HepG2 (cell line): ENCODE measurements around the gene KCTD16. TPM values are rescaled to one million over a fixed set of nuclear protein-coding genes. Genes with fewer than 3 reads are reported as not detected.

Experiments used
- ATAC-seq: fragments of 200-7000 bp; cut with Tn5 transposase; 3 replicates; pipeline ENCODE4 v1.9.1; 2020; ENCODE audit warnings: mild to moderate bottlenecking, moderate library complexity
- BruUV-seq: library from RNA; stranded (reverse); fragments of 400-500 nt; replicated peaks from 2 replicates; lab custom pipeline; 2021; lab: Mats Ljungman, UMichigan
- CTCF ChIA-PET: fragments of 300-600 bp; formaldehyde crosslinking; extraction: SDS; loops from one replicate; lab custom pipeline; 2021; ENCODE audit warnings: low total read pairs, inconsistent platforms, low intra/inter-chr PET ratio; lab: Yijun Ruan, JAX
- POLR2A ChIA-PET: fragments of 350-600 bp; sonication (Branson Sonifier 250); formaldehyde crosslinking; loops from one replicate; lab custom pipeline; 2020; ENCODE audit warnings: antibody characterized with exemption, inconsistent platforms; lab: Yijun Ruan, JAX
- DNase-seq: peaks from one replicate; pipeline ENCODE4 v3.0.0-alpha.2; 2015; ENCODE audit warnings: low spot score
- FAIRE-seq: peaks from 3 replicates; lab custom pipeline; 2011; peaks lifted over from hg19 to GRCh38; lab: Jason Lieb, UNC
- H2AFZ ChIP-seq: one replicate; pipeline ENCODE4 v1.6.1; 2011; ENCODE audit warnings: low read length, inconsistent platforms
- H3K27ac ChIP-seq: fragments of 300-600 bp; 3 replicates; pipeline ENCODE4 v1.8.0; 2011; ENCODE audit warnings: mixed run types, mild to moderate bottlenecking, mixed read lengths, low read length, inconsistent platforms; ENCODE audit not compliant: insufficient read depth; ENCODE audit errors: extremely low read length
- H3K27me3 ChIP-seq, 2 experiments: fragments of 200-600 bp in 1 of 2; 2 replicates in 1 of 2; 3 replicates in 1 of 2; pipeline versions ENCODE4 v1.6.0 to v1.8.0; 2011; ENCODE audit warnings: low read length in 2 of 2, mild to moderate bottlenecking in 2 of 2, moderate library complexity in 2 of 2, inconsistent platforms in 1 of 2; ENCODE audit not compliant: insufficient read depth in 2 of 2, control insufficient read depth in 1 of 2
- H3K36me3 ChIP-seq, 2 experiments: fragments of 200-600 bp in 1 of 2; replicated peaks in 1 of 2; 2 replicates in 1 of 2; 3 replicates in 1 of 2; pipeline versions ENCODE4 v1.5.1 to v1.8.0; 2011; ENCODE audit warnings: low read length in 2 of 2, inconsistent platforms in 1 of 2; ENCODE audit not compliant: insufficient read depth in 2 of 2, control insufficient read depth in 1 of 2
- H3K4me1 ChIP-seq: 2 replicates; pipeline ENCODE4 v1.5.1; 2012; ENCODE audit warnings: low read length, inconsistent platforms; ENCODE audit not compliant: insufficient read depth
- H3K4me2 ChIP-seq: 2 replicates; pipeline ENCODE4 v1.6.0; 2011; ENCODE audit warnings: low read depth, low read length, inconsistent platforms
- H3K4me3 ChIP-seq, 3 experiments: fragments of 200-600 bp in 1 of 3; sonication (generic), shearing (Covaris generic) in 1 of 3; replicated peaks in 1 of 3; 2 replicates each; pipeline ENCODE4 v1.5.1; 2011 to 2016; ENCODE audit warnings: low read length in 3 of 3, inconsistent platforms in 2 of 3, low read depth in 2 of 3, mild to moderate bottlenecking in 2 of 3, control low read depth in 1 of 3, mixed read lengths in 1 of 3; ENCODE audit not compliant: insufficient read depth in 1 of 3
- H3K79me2 ChIP-seq: one replicate; pipeline ENCODE4 v1.6.1; 2011; ENCODE audit warnings: low read length, inconsistent platforms; ENCODE audit not compliant: insufficient read depth
- H3K9ac ChIP-seq: 2 replicates; pipeline ENCODE4 v1.6.0; 2011; ENCODE audit warnings: mild to moderate bottlenecking, low read depth, low read length, inconsistent platforms; ENCODE audit not compliant: insufficient read depth
- H3K9me3 ChIP-seq: 2 replicates; pipeline ENCODE4 v1.5.1; 2012; ENCODE audit warnings: mild to moderate bottlenecking, low read length
- H4K20me1 ChIP-seq: 2 replicates; pipeline ENCODE4 v1.6.0; 2011; ENCODE audit warnings: inconsistent platforms, mild to moderate bottlenecking, low read length, moderate library complexity; ENCODE audit not compliant: insufficient read depth
- ARHGAP35 ChIP-seq: sonication (generic); formaldehyde crosslinking; IDR thresholded peaks from 2 replicates; pipeline ENCODE4 v1.9.0; 2022; ENCODE audit warnings: mild to moderate bottlenecking, inconsistent platforms, moderate library complexity, missing genetic modification reagents, borderline replicate concordance
- IRF2 ChIP-seq: IDR thresholded peaks from 2 replicates; pipeline ENCODE4 v1.6.1; 2018; ENCODE audit warnings: missing genetic modification reagents, missing compliant biosample characterization
- RXRB ChIP-seq: IDR thresholded peaks from 2 replicates; pipeline ENCODE4 v1.6.1; 2016; ENCODE audit warnings: borderline replicate concordance, missing genetic modification reagents, missing compliant biosample characterization
- ZBED4 ChIP-seq: sonication (generic); formaldehyde crosslinking; IDR thresholded peaks from 2 replicates; pipeline ENCODE4 v1.4.0; 2020; ENCODE audit warnings: missing genetic modification reagents, borderline replicate concordance
- ZNF121 ChIP-seq: sonication (generic); formaldehyde crosslinking; IDR thresholded peaks from 2 replicates; pipeline ENCODE4 v1.5.0; 2020; ENCODE audit warnings: mild to moderate bottlenecking, missing genetic modification reagents
- ZNF382 ChIP-seq: sonication (generic); formaldehyde crosslinking; IDR thresholded peaks from 2 replicates; pipeline ENCODE4 v1.5.0; 2020; ENCODE audit warnings: missing genetic modification reagents, mild to moderate bottlenecking, borderline replicate concordance
- WGBS: methylation state at CpG from one replicate; pipeline ENCODE4 v1.1.6; 2017; ENCODE audit warnings: low lambda C conversion rate; 5-methylcytosine and 5-hydroxymethylcytosine counted together
- in situ Hi-C: cut with HindIII; loops from 2 replicates; pipeline ENCODE4 v1.10.0; 2017; ENCODE audit warnings: low pct_unique_long_range_greater_than_20kb; ENCODE audit not compliant: extremely low pct_ligation_motif_present
- intact Hi-C: fragments of 100-400 bp; cut with micrococcal nuclease; formaldehyde crosslinking; loops from one replicate; pipeline ENCODE4 v1.10.0; 2022; ENCODE audit not compliant: unreplicated experiment
- polyA plus RNA-seq, 8 experiments: library from polyadenylated mRNA; depleted of rRNA in 3 of 8; stranded (reverse) in 7 of 8; unstranded in 1 of 8; fragments of >200 nt; fragmentation: Illumina TruSeq in 4 of 8; extraction: Trizol in 4 of 8; gene quantifications; 2 replicates each; pipeline versions ENCODE4 v1.2.1 to v1.2.3, GENCODE V29; 2011 to 2016; ENCODE audit warnings: low read depth in 4 of 8, missing spikeins in 1 of 8, mixed read lengths in 1 of 8; ENCODE audit not compliant: insufficient read depth in 1 of 8
- total RNA-seq, 5 experiments: library from RNA; depleted of rRNA; stranded (reverse); fragments of >200 nt; fragmentation: Illumina TruSeq; extraction: Trizol; gene quantifications; 2 replicates each; pipeline ENCODE4 v1.2.3, GENCODE V29; 2016; ENCODE audit warnings: low read depth in 1 of 5

KCTD16 gene
- total and polyA plus RNA-seq, 2 of the 13 experiments (the other 11 are each of a cell fraction or from before 2014, with no cell fraction given) = 0.02 to 0.09 TPM

- ATAC-seq (no peak), DNase-seq (no peak), FAIRE-seq (no peak)
- Histone ChIP-seq H3K27ac (no peak overlapping the region), H4K20me1 (no peaks in the 10 kb centered on the region), H3K4me1 (no peaks in the 10 kb centered on the region), H3K9ac (no peak overlapping the region), H3K9me3 (no peaks in the 10 kb centered on the region), H2AFZ (no peak overlapping the region), H3K27me3 (no peaks in the 10 kb centered on the region; a peak in 1 of 5 replicates), H3K79me2 (no peaks in the 10 kb centered on the region), H3K4me3 (no peak overlapping the region), H3K4me2 (no peak overlapping the region), H3K36me3 (no peaks in the 10 kb centered on the region)
- no TSS peak for BruUV-seq
- intact Hi-C loops (no loop called here), in situ Hi-C loops (no loop called here)
- ChIA-PET CTCF (no interaction called here), POLR2A (no interaction called here)
- 23% methylated on average over 1 of the region's 1 CpG for WGBS
- TF ChIP-seq IRF2 (CRISPR knock-in tag) (no peak), ZNF382 (CRISPR knock-in tag) (no peak), ARHGAP35 (CRISPR knock-in tag) (no peak)
Observed at GRCh38 chr5:144404672-144405071, 234.0 kb downstream of the KCTD16 start.

GRCh38 chr5:144405991-144406390 lies 235.3 kb downstream of the KCTD16 start:
- Histone ChIP-seq H3K4me2 (no peak overlapping the region), H4K20me1 (no peaks in the 10 kb centered on the region), H3K4me1 (no peaks in the 10 kb centered on the region), H3K9ac (no peak overlapping the region), H3K79me2 (no peaks in the 10 kb centered on the region), H3K4me3 (no peak overlapping the region), H2AFZ (no peak overlapping the region), H3K36me3 (no peaks in the 10 kb centered on the region), H3K27ac (no peak overlapping the region), H3K27me3 (no peaks in the 10 kb centered on the region; a peak in 1 of 5 replicates), H3K9me3 (no peaks in the 10 kb centered on the region)
- TF ChIP-seq ZNF121 (CRISPR knock-in tag) (no peak), RXRB (CRISPR knock-in tag) (no peak), ZBED4 (CRISPR knock-in tag) (no peak)
- FAIRE-seq (no peak), ATAC-seq (no peak), DNase-seq (no peak)
- no TSS peak for BruUV-seq
- in situ Hi-C loops (no loop called here), intact Hi-C loops (no loop called here)
- 36% methylated on average over 3 of the region's 3 CpGs for WGBS
- CTCF ChIA-PET = no interaction called here
- POLR2A ChIA-PET = no interaction called here
